ENCODE results near the gene HS3ST2.

- no peak for TF ChIP-seq CTCF (IDR thresholded peaks at IDR 0.05; ENCODE audit: low read depth, low read length, poor library complexity, severe bottlenecking)
- no peak for TF ChIP-seq EZH2phosphoT487 (IDR thresholded peaks at IDR 0.05; ENCODE audit: borderline replicate concordance, low read length)
These were observed 86.9 kb downstream of the HS3ST2 start for GRCh38 chr16:22900863-22901262.
